ENCODE results near the gene SEMA4B. TPM values are rescaled to one million over a fixed set of nuclear protein-coding genes. Genes with fewer than 3 reads are reported as not detected.
A peak's percentile ranks its signal among the peaks of the same experiment; 100 is the strongest.
"Not testable (repeated sequence)": the region's sequence is repeated elsewhere in the genome, so short reads cannot be mapped to it uniquely, and the experiment has no call there.

Gene SEMA4B
- total and polyA plus RNA-seq, 5 donors from 2014 or later = 5.1 to 20.2 (median 7.2) TPM

GRCh38 chr15:90265271-90266060 lies 64.3 kb downstream of the SEMA4B start, which contains the start of gene NGRN:
NGRN (plus strand) TSS chr15:90265672; CDS start chr15:90265713, 41 bp downstream.
- Mint-ChIP-seq H3K27me3 (no peaks in the 10 kb centered on the region), H3K36me3 (peaks cover 24% of the 10 kb centered on the region), H3K4me3 (peak within 1 kb of the TSS; percentile 96 to 99 (median 97)), H3K4me1 (peaks cover 23 to 63% (median 42%) of the 10 kb centered on the region in 4 donors), H3K27ac (peak within 1 kb of the TSS; percentile 98 to 99 (median 99)), H3K9me3 (no peaks in the 10 kb centered on the region)
- Histone ChIP-seq H3K4me1 (ENCODE audit: control insufficient read depth, insufficient read depth, low read length, poor library complexity, severe bottlenecking) (peaks cover 57% of the 10 kb centered on the region), H3K36me3 (ENCODE audit: control insufficient read depth, insufficient read depth, low read length) (peaks cover 14% of the 10 kb centered on the region), H3K4me3 (ENCODE audit: low read depth, low read length) (peak within 1 kb of the TSS; percentile 90), H3K27me3 (ENCODE audit: control insufficient read depth, insufficient read depth, low read length) (no peaks in the 10 kb centered on the region), H3K27ac (ENCODE audit: insufficient read depth, low read length, poor library complexity, severe bottlenecking) (peak within 1 kb of the TSS; percentile 98), H3K9me3 (ENCODE audit: control insufficient read depth in 2 of 2, low read length in 2 of 2) (no peaks in the 10 kb centered on the region)
- DNase-seq (peak; percentile 88 to 97 (median 94)), ATAC-seq (ENCODE audit: low read depth in 2 of 2) (peak; percentile 91 to 92)

- Mint-ChIP-seq H3K4me3 (peak overlapping the region; percentile 96 to 99 (median 97)), H3K27ac (peak overlapping the region; percentile 98 to 99 (median 99)), H3K9me3 (no peaks in the 10 kb centered on the region), H3K36me3 (peaks cover 27% of the 10 kb centered on the region), H3K27me3 (no peaks in the 10 kb centered on the region), H3K4me1 (peaks cover 25 to 69% (median 45%) of the 10 kb centered on the region in 4 donors)
- Histone ChIP-seq H3K9me3 (ENCODE audit: control insufficient read depth in 2 of 2, low read length in 2 of 2) (no peaks in the 10 kb centered on the region), H3K27ac (ENCODE audit: insufficient read depth, low read length, poor library complexity, severe bottlenecking) (peak overlapping the region; percentile 98), H3K36me3 (ENCODE audit: control insufficient read depth, insufficient read depth, low read length) (peaks cover 20% of the 10 kb centered on the region), H3K4me3 (ENCODE audit: low read depth, low read length) (peak overlapping the region; percentile 90), H3K4me1 (ENCODE audit: control insufficient read depth, insufficient read depth, low read length, poor library complexity, severe bottlenecking) (peaks cover 62% of the 10 kb centered on the region), H3K27me3 (ENCODE audit: control insufficient read depth, insufficient read depth, low read length) (no peaks in the 10 kb centered on the region)
- ATAC-seq (ENCODE audit: low read depth in 2 of 2) (peak; percentile 15 to 21), DNase-seq (peak in 1 of 3 donors; percentile 42)
Measured at GRCh38 chr15:90266061-90266431, 64.9 kb downstream of the SEMA4B start.

- Histone ChIP-seq H3K9me3 (ENCODE audit: control insufficient read depth in 2 of 2, low read length in 2 of 2) (no peaks in the 10 kb centered on the region), H3K27ac (ENCODE audit: insufficient read depth, low read length, poor library complexity, severe bottlenecking) (peak overlapping the region; percentile 98), H3K27me3 (ENCODE audit: control insufficient read depth, insufficient read depth, low read length) (no peaks in the 10 kb centered on the region), H3K4me1 (ENCODE audit: control insufficient read depth, insufficient read depth, low read length, poor library complexity, severe bottlenecking) (peaks cover 67% of the 10 kb centered on the region), H3K36me3 (ENCODE audit: control insufficient read depth, insufficient read depth, low read length) (peaks cover 24% of the 10 kb centered on the region), H3K4me3 (ENCODE audit: low read depth, low read length) (peak overlapping the region; percentile 90)
- peaks cover 31% of the 10 kb centered on the region for H3K36me3 Mint-ChIP-seq
- DNase-seq (peak in 2 of 3 donors; percentile 15 to 19), ATAC-seq (ENCODE audit: low read depth in 2 of 2) (no peak)
- H3K9me3 Mint-ChIP-seq = no peaks in the 10 kb centered on the region
- H3K27me3 Mint-ChIP-seq = no peaks in the 10 kb centered on the region
- peaks cover 25 to 73% (median 47%) of the 10 kb centered on the region in 4 donors for H3K4me1 Mint-ChIP-seq
- H3K27ac Mint-ChIP-seq = peak overlapping the region; percentile 98 to 99 (median 99)
- peak overlapping the region; percentile 96 to 99 (median 97) for H3K4me3 Mint-ChIP-seq
Measured at GRCh38 chr15:90266485-90266884, 65.4 kb downstream of the SEMA4B start.

- Histone ChIP-seq H3K9me3 (ENCODE audit: control insufficient read depth in 2 of 2, low read length in 2 of 2) (no peaks in the 10 kb centered on the region), H3K4me3 (ENCODE audit: low read depth, low read length) (peak overlapping the region; percentile 90), H3K36me3 (ENCODE audit: control insufficient read depth, insufficient read depth, low read length) (peaks cover 43% of the 10 kb centered on the region), H3K27me3 (ENCODE audit: control insufficient read depth, insufficient read depth, low read length) (no peaks in the 10 kb centered on the region), H3K4me1 (ENCODE audit: control insufficient read depth, insufficient read depth, low read length, poor library complexity, severe bottlenecking) (peaks cover 69% of the 10 kb centered on the region), H3K27ac (ENCODE audit: insufficient read depth, low read length, poor library complexity, severe bottlenecking) (no peak overlapping the region)
- Mint-ChIP-seq H3K9me3 (no peaks in the 10 kb centered on the region), H3K27ac (peak overlapping the region in 2 of 3 donors; percentile 52 to 56), H3K36me3 (peaks cover 32% of the 10 kb centered on the region), H3K4me3 (peak overlapping the region; percentile 96 to 99 (median 97)), H3K4me1 (peaks cover 32 to 87% (median 60%) of the 10 kb centered on the region in 4 donors), H3K27me3 (no peaks in the 10 kb centered on the region)
- no peak for ATAC-seq (ENCODE audit: low read depth in 2 of 2)
- DNase-seq = no peak
Measured at GRCh38 chr15:90268415-90268814, 67.3 kb downstream of the SEMA4B start.

- Histone ChIP-seq H3K4me3 (ENCODE audit: low read depth, low read length) (no peak overlapping the region), H3K27me3 (ENCODE audit: control insufficient read depth, insufficient read depth, low read length) (no peaks in the 10 kb centered on the region), H3K9me3 (ENCODE audit: control insufficient read depth in 2 of 2, low read length in 2 of 2) (no peaks in the 10 kb centered on the region), H3K4me1 (ENCODE audit: control insufficient read depth, insufficient read depth, low read length, poor library complexity, severe bottlenecking) (peaks cover 57% of the 10 kb centered on the region), H3K36me3 (ENCODE audit: control insufficient read depth, insufficient read depth, low read length) (peaks cover 47% of the 10 kb centered on the region), H3K27ac (ENCODE audit: insufficient read depth, low read length, poor library complexity, severe bottlenecking) (no peak overlapping the region)
- Mint-ChIP-seq H3K4me3 (peak overlapping the region in 3 of 4 donors; percentile 47 to 79 (median 72)), H3K36me3 (peaks cover 41% of the 10 kb centered on the region), H3K27me3 (no peaks in the 10 kb centered on the region), H3K4me1 (peaks cover 32 to 78% (median 51%) of the 10 kb centered on the region in 4 donors), H3K9me3 (no peaks in the 10 kb centered on the region), H3K27ac (peak overlapping the region; percentile 34 to 95 (median 65))
- DNase-seq (no peak), ATAC-seq (ENCODE audit: low read depth in 2 of 2) (no peak)
Measured at GRCh38 chr15:90270502-90271150, 69.5 kb downstream of the SEMA4B start.

GRCh38 chr15:90271459-90272166 lies 70.5 kb downstream of the SEMA4B start:
- H3K27me3 ChIP-seq (ENCODE audit: control insufficient read depth, insufficient read depth, low read length) = no peaks in the 10 kb centered on the region
- ATAC-seq (ENCODE audit: low read depth in 2 of 2) (no peak), DNase-seq (no peak)
- H3K27me3 Mint-ChIP-seq = no peaks in the 10 kb centered on the region
- peaks cover 48% of the 10 kb centered on the region for H3K36me3 ChIP-seq (ENCODE audit: control insufficient read depth, insufficient read depth, low read length)
- peaks cover 29 to 71% (median 48%) of the 10 kb centered on the region in 4 donors for H3K4me1 Mint-ChIP-seq
- H3K27ac ChIP-seq (ENCODE audit: insufficient read depth, low read length, poor library complexity, severe bottlenecking) = no peak overlapping the region
- H3K4me3 Mint-ChIP-seq = peak overlapping the region in 2 of 4 donors; percentile 5 to 32
- H3K9me3 ChIP-seq (ENCODE audit: control insufficient read depth in 2 of 2, low read length in 2 of 2) = no peaks in the 10 kb centered on the region
- peak overlapping the region in 2 of 3 donors; percentile 10 to 64 for H3K27ac Mint-ChIP-seq
- peaks cover 51% of the 10 kb centered on the region for H3K4me1 ChIP-seq (ENCODE audit: control insufficient read depth, insufficient read depth, low read length, poor library complexity, severe bottlenecking)
- peaks cover 45% of the 10 kb centered on the region for H3K36me3 Mint-ChIP-seq
- no peak overlapping the region for H3K4me3 ChIP-seq (ENCODE audit: low read depth, low read length)
- H3K9me3 Mint-ChIP-seq = no peaks in the 10 kb centered on the region

- not testable (repeated sequence) for H3K27me3 Mint-ChIP-seq; ATAC-seq (ENCODE audit: low read depth in 2 of 2); H3K4me1 ChIP-seq (ENCODE audit: control insufficient read depth, insufficient read depth, low read length, poor library complexity, severe bottlenecking); H3K36me3 ChIP-seq (ENCODE audit: control insufficient read depth, insufficient read depth, low read length); DNase-seq; H3K4me3 ChIP-seq (ENCODE audit: low read depth, low read length); H3K9me3 ChIP-seq (ENCODE audit: control insufficient read depth in 2 of 2, low read length in 2 of 2); H3K9me3 Mint-ChIP-seq; H3K27ac ChIP-seq (ENCODE audit: insufficient read depth, low read length, poor library complexity, severe bottlenecking); H3K27me3 ChIP-seq (ENCODE audit: control insufficient read depth, insufficient read depth, low read length); H3K27ac Mint-ChIP-seq; H3K4me3 Mint-ChIP-seq; H3K4me1 Mint-ChIP-seq
- H3K36me3 Mint-ChIP-seq = peaks cover 16% of the 10 kb centered on the region
Measured at GRCh38 chr15:90278467-90278866, 77.3 kb downstream of the SEMA4B start.

Measured in CD4-positive, CD25-positive, alpha-beta regulatory T cell (primary cell).